Mesothelial cell of epicardium (in vitro differentiated cells): Measurements from ENCODE around the gene MACROH2A1. TPM values are rescaled to one million over a fixed set of nuclear protein-coding genes. Genes with fewer than 3 reads are reported as not detected.

ENCODE experiments used
- DNase-seq, 2 experiments: peaks; one replicate each; pipeline ENCODE4 v3.0.0; 2021; ENCODE audit warnings: low spot score in 2 of 2; ENCODE audit not compliant: unreplicated experiment in 2 of 2
- H3K27ac Mint-ChIP-seq: 2 replicates; pipeline ENCODE4 v1.8.0; 2021; ENCODE audit warnings: mixed read lengths
- H3K27me3 Mint-ChIP-seq: 2 replicates; pipeline ENCODE4 v1.8.0; 2021; ENCODE audit warnings: low read depth, mixed read lengths
- H3K36me3 Mint-ChIP-seq: 2 replicates; pipeline ENCODE4 v1.8.0; 2021; ENCODE audit warnings: mixed read lengths
- H3K4me1 Mint-ChIP-seq: 2 replicates; pipeline ENCODE4 v1.8.0; 2021; ENCODE audit warnings: mixed read lengths
- H3K4me3 Mint-ChIP-seq: 2 replicates; pipeline ENCODE4 v1.8.0; 2021; ENCODE audit warnings: mild to moderate bottlenecking, moderate library complexity, mixed read lengths
- H3K9me3 Mint-ChIP-seq: 2 replicates; pipeline ENCODE4 v1.8.0; 2021; ENCODE audit warnings: mixed read lengths
- total RNA-seq: library from RNA; stranded (reverse); gene quantifications from 3 replicates; pipeline ENCODE4 v1.2.1, GENCODE V29; 2021
- TF ChIP-seq, protein P1 (sequence below): fragments of 200-600 bp; sonication (generic); IDR thresholded peaks from one replicate; pipeline ENCODE4 v1.5.0; 2021; ENCODE audit warnings: antibody characterized with exemption; ENCODE audit not compliant: unreplicated experiment

MACROH2A1 gene
- total RNA-seq, 1 donor from 2014 or later, result 276 TPM

DNA sequence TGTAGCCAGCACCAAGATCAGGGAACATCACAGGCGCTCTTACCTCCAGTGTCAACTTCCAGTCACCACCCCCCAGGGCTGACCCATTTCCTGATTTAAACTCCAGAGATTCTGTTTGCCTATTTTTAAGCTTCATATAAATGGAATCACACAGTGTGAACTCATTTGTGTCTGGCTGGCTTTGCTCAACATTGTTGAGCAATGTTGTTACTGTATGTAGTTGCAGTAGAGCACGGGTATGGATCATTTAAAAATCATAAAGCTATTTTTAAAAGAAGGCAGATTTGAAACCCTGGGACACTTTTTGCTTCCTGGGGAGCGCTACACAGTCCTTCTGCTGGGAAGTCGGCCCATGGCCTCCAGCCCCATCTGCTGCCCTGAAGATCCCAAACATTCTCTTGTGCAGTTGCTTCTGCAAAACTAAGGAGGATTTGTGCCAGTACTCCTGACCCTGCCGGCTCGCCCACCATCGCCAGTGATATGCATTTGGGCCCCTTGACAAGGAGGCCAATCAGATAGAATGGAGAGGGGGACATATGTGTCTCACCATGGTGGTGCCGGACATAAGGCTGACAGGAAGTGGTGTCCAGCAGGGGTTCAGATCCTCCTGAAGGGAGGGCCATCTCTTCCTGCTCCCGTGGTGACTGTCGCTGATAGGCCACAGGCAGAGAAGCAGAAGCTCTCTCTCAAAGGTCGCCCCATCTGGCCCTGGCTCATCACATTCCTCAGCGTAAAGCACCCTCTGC is 34.8 kb upstream of the MACROH2A1 start:
- Mint-ChIP-seq H3K9me3 (peaks cover 7% of the 10 kb centered on the region), H3K4me1 (peaks cover 58% of the 10 kb centered on the region), H3K27ac (peak overlapping the region; percentile 54), H3K36me3 (peaks cover 2% of the 10 kb centered on the region), H3K27me3 (peaks cover 3% of the 10 kb centered on the region), H3K4me3 (no peak overlapping the region)
- TF ChIP-seq, protein P1, sequence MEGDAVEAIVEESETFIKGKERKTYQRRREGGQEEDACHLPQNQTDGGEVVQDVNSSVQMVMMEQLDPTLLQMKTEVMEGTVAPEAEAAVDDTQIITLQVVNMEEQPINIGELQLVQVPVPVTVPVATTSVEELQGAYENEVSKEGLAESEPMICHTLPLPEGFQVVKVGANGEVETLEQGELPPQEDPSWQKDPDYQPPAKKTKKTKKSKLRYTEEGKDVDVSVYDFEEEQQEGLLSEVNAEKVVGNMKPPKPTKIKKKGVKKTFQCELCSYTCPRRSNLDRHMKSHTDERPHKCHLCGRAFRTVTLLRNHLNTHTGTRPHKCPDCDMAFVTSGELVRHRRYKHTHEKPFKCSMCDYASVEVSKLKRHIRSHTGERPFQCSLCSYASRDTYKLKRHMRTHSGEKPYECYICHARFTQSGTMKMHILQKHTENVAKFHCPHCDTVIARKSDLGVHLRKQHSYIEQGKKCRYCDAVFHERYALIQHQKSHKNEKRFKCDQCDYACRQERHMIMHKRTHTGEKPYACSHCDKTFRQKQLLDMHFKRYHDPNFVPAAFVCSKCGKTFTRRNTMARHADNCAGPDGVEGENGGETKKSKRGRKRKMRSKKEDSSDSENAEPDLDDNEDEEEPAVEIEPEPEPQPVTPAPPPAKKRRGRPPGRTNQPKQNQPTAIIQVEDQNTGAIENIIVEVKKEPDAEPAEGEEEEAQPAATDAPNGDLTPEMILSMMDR, result no peak
- no peak for DNase-seq

DNA sequence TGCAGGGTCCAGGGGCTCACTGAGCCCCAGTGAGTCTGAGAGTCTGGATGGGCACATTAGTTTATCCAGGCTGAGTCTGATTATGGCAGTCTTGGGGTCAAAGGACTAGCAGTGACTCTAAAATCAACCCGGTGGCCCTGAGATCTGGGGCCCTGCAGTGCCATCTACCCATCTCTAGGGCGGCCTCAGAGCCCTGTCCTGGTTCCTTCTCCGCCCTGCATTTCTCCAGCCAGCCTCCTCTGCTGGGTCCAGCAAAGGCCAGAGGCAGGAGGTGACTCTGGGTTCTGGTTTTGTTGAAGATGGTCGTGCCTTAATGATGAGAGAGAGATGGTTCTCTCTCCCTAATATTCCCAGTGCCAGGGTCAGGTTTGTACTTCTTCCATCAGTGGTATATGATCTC is 33.1 kb upstream of the MACROH2A1 start:
- peaks cover 42% of the 10 kb centered on the region for H3K4me1 Mint-ChIP-seq
- peaks cover 2% of the 10 kb centered on the region for H3K36me3 Mint-ChIP-seq

DNA sequence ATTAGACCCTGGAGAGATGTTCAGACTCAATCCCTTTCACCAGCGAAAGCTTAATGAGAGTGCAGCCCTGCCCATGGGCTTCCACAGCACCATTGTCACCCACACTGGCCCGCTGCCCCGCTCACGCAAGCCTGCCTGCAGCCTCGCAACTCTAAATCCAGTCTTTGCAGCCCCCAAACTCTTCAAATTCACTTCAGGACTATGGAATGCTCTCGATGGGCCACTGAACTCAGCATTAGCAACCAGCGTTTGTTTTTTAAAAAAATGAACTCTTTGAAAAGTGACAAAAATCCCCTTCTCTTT is 31.1 kb upstream of the MACROH2A1 start:
- H3K27me3 Mint-ChIP-seq, result peaks cover 3% of the 10 kb centered on the region
- no peak overlapping the region for H3K4me3 Mint-ChIP-seq
- TF ChIP-seq, protein P1, result no peak
- peak overlapping the region; percentile 51 for H3K27ac Mint-ChIP-seq
- peaks cover 2% of the 10 kb centered on the region for H3K36me3 Mint-ChIP-seq
- no peak for DNase-seq
- H3K9me3 Mint-ChIP-seq, result peaks cover 16% of the 10 kb centered on the region
- peaks cover 28% of the 10 kb centered on the region for H3K4me1 Mint-ChIP-seq

More for the DNA sequence above, 33.1 kb upstream of the MACROH2A1 start:
- TF ChIP-seq, protein P1, result no peak
- Mint-ChIP-seq H3K27me3 (peaks cover 3% of the 10 kb centered on the region), H3K9me3 (peaks cover 16% of the 10 kb centered on the region), H3K27ac (no peak overlapping the region), H3K4me3 (no peak overlapping the region)
- DNase-seq, result no peak

DNA sequence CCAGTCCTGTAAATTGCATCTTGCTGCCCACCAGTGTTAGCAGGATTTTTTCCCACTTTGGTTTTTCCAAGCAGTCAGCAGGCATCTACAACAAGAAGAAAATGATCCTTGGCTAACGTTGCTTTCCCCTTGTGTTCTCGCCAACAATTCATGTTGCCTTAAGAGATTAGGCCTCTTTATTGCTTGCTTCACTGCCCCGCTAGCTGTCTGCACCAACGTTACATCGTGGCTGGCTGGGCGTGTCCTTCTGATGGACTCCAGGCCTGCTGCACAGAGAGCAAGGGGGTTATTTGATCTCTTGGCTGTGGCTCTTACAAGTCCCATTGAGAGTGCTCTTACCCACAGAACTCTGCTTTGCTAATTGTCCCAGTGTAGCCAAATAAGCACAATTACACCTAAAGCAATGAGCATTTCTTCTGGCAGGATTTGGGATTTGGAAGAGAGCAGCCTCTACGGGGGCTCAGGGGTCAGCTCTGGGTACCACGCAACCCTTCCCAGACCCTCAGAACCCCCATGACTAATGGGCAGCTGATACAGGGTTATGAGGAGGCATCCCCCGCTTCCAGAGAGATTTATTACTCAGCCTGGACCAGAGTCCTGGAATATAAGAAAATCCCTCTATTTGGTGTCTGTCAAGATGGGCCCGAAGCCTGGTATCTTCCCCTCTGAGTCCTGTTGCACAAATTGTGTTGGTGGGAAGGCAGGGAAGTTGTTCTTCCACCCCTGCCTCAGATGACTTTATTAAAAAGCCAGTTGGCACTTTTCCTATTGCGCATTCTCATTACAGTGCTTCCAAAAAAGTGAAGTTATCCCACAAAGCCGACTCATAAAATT is 30.5 kb upstream of the MACROH2A1 start:
- peaks cover 2% of the 10 kb centered on the region for H3K36me3 Mint-ChIP-seq
- peaks cover 16% of the 10 kb centered on the region for H3K9me3 Mint-ChIP-seq
- no peaks in the 10 kb centered on the region for H3K27me3 Mint-ChIP-seq
- no peak overlapping the region for H3K4me3 Mint-ChIP-seq
- peaks cover 22% of the 10 kb centered on the region for H3K4me1 Mint-ChIP-seq
- TF ChIP-seq, protein P1, result no peak
- peak overlapping the region; percentile 51 for H3K27ac Mint-ChIP-seq
- DNase-seq, result no peak

DNA sequence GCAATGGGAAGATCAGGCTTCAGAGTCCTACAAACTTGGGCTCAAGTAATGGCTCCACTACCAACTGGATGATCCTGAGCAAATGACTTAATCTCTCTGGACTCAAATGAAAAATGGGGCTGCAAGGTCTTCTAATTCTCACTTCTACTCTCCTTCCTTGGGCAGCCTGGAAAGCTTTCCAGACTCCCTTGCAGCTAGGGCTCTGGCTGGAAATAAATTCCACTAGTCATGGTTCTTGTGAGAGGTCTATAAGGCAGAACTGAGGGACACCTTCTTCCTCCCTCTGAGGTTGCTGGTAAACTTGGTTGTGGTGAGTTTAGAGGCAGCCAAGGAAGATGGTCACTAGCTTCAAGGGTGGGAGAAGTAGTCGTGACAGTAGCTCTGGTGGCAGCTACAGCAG is 29.6 kb upstream of the MACROH2A1 start:
- peaks cover 16% of the 10 kb centered on the region for H3K9me3 Mint-ChIP-seq
- no peak overlapping the region for H3K4me3 Mint-ChIP-seq
- H3K4me1 Mint-ChIP-seq, result peaks cover 18% of the 10 kb centered on the region
- no peak for DNase-seq
- no peak overlapping the region for H3K27ac Mint-ChIP-seq
- TF ChIP-seq, protein P1, result no peak
- H3K36me3 Mint-ChIP-seq, result peaks cover 2% of the 10 kb centered on the region
- no peaks in the 10 kb centered on the region for H3K27me3 Mint-ChIP-seq
